IMR-90 (cell line): Measurements from ENCODE around the gene KXD1. TPM values are rescaled to one million over a fixed set of nuclear protein-coding genes. Genes with fewer than 3 reads are reported as not detected.

ENCODE experiments used
- ATAC-seq: fragments of 200-7000 bp; cut with Tn5 transposase; 2 replicates; pipeline ENCODE4 v1.9.1; 2020; ENCODE audit warnings: low read depth, mild to moderate bottlenecking, moderate library complexity
- BruUV-seq: library from RNA; stranded (reverse); fragments of 400-500 nt; replicated peaks from 2 replicates; lab custom pipeline; 2021; lab: Mats Ljungman, UMichigan
- CTCF ChIA-PET: fragments of 300-600 bp; formaldehyde crosslinking; extraction: SDS; loops from one replicate; lab custom pipeline; 2021; ENCODE audit warnings: antibody characterized with exemption; lab: Yijun Ruan, JAX
- POLR2A ChIA-PET: fragments of 300-600 bp; sonication (Branson Sonifier 250); formaldehyde crosslinking; loops from one replicate; lab custom pipeline; 2022; ENCODE audit warnings: antibody characterized with exemption; ENCODE audit not compliant: unreplicated experiment; lab: Charles Lee
- DNase-seq: peaks from one replicate; pipeline ENCODE4 v3.0.0; 2013
- H2AFZ ChIP-seq: replicated peaks from 2 replicates; pipeline ENCODE3; 2013; ENCODE audit warnings: low read length, mild to moderate bottlenecking; ENCODE audit not compliant: poor library complexity
- H2AK5ac ChIP-seq: 2 replicates; pipeline ENCODE4 v1.6.1; 2013; ENCODE audit warnings: low read depth, low read length, inconsistent platforms
- H2AK9ac ChIP-seq: replicated peaks from 2 replicates; pipeline ENCODE3; 2013; ENCODE audit warnings: mild to moderate bottlenecking, low read depth, low read length, moderate library complexity; ENCODE audit not compliant: poor library complexity
- H2BK120ac ChIP-seq: 2 replicates; pipeline ENCODE4 v1.6.1; 2013; ENCODE audit warnings: low read depth, low read length, inconsistent platforms
- H2BK15ac ChIP-seq: 3 replicates; pipeline ENCODE4 v1.6.1; 2013; ENCODE audit warnings: low read depth, low read length, inconsistent platforms
- H2BK20ac ChIP-seq: 2 replicates; pipeline ENCODE4 v1.6.1; 2013; ENCODE audit warnings: low read depth, mild to moderate bottlenecking, inconsistent platforms, low read length, moderate library complexity
- H2BK5ac ChIP-seq: 2 replicates; pipeline ENCODE4 v1.6.1; 2013; ENCODE audit warnings: mild to moderate bottlenecking, low read depth, low read length, inconsistent platforms; ENCODE audit not compliant: poor library complexity, severe bottlenecking
- H3K14ac ChIP-seq: replicated peaks from 2 replicates; pipeline ENCODE4 v1.6.1; 2013; ENCODE audit warnings: low read depth, low read length, inconsistent platforms
- H3K18ac ChIP-seq: 2 replicates; pipeline ENCODE4 v1.6.1; 2013; ENCODE audit warnings: low read depth, low read length, control low read depth
- H3K23ac ChIP-seq: 2 replicates; pipeline ENCODE4 v1.6.1; 2013; ENCODE audit warnings: low read depth, low read length, inconsistent platforms
- H3K27ac ChIP-seq: 2 replicates; pipeline ENCODE4 v1.5.1; 2013; ENCODE audit warnings: mild to moderate bottlenecking, control low read depth, low read length; ENCODE audit not compliant: insufficient read depth
- H3K27me3 ChIP-seq: 2 replicates; pipeline ENCODE4 v1.6.1; 2013; ENCODE audit warnings: low read length; ENCODE audit not compliant: control insufficient read depth, insufficient read depth
- H3K36me3 ChIP-seq: 2 replicates; pipeline ENCODE4 v1.6.1; 2013; ENCODE audit warnings: low read length, mixed read lengths; ENCODE audit not compliant: control insufficient read depth, insufficient read depth
- H3K4ac ChIP-seq: 2 replicates; pipeline ENCODE4 v1.6.1; 2013; ENCODE audit warnings: low read depth, low read length, inconsistent platforms
- H3K4me1 ChIP-seq: 2 replicates; pipeline ENCODE4 v1.6.1; 2013; ENCODE audit warnings: low read length, mixed read lengths; ENCODE audit not compliant: control insufficient read depth, insufficient read depth
- H3K4me2 ChIP-seq: 2 replicates; pipeline ENCODE4 v1.6.1; 2013; ENCODE audit warnings: low read depth, mild to moderate bottlenecking, control low read depth, low read length, moderate library complexity
- H3K4me3 ChIP-seq: 2 replicates; pipeline ENCODE4 v1.5.1; 2013; ENCODE audit warnings: low read depth, mild to moderate bottlenecking, control low read depth, low read length, moderate library complexity; ENCODE audit not compliant: insufficient read depth
- H3K56ac ChIP-seq: 2 replicates; pipeline ENCODE4 v1.6.1; 2013; ENCODE audit warnings: low read length, inconsistent platforms; ENCODE audit not compliant: insufficient read depth; ENCODE audit errors: extremely low read depth
- H3K79me1 ChIP-seq, 2 experiments: 2 replicates each; pipeline ENCODE4 v1.6.1; 2013; ENCODE audit warnings: low read length in 2 of 2, inconsistent platforms in 1 of 2, low read depth in 1 of 2
- H3K9ac ChIP-seq: 2 replicates; pipeline ENCODE4 v1.6.1; 2013; ENCODE audit warnings: low read depth, low read length, control low read depth
- H3K9me1 ChIP-seq: 2 replicates; pipeline ENCODE4 v1.6.1; 2013; ENCODE audit warnings: low read length, inconsistent platforms; ENCODE audit not compliant: insufficient read depth
- H3K9me3 ChIP-seq: 2 replicates; pipeline ENCODE4 v1.6.1; 2013; ENCODE audit warnings: low read length; ENCODE audit not compliant: control insufficient read depth, insufficient read depth
- H4K20me1 ChIP-seq: 2 replicates; pipeline ENCODE4 v1.6.1; 2013; ENCODE audit warnings: low read length, inconsistent platforms; ENCODE audit not compliant: insufficient read depth
- H4K5ac ChIP-seq: 2 replicates; pipeline ENCODE4 v1.6.1; 2013; ENCODE audit warnings: mild to moderate bottlenecking, low read depth, low read length, control low read depth
- H4K8ac ChIP-seq, 2 experiments: 2 replicates each; pipeline ENCODE4 v1.6.1; 2013; ENCODE audit warnings: low read depth in 2 of 2, low read length in 2 of 2, control low read depth in 1 of 2, inconsistent platforms in 1 of 2
- H4K91ac ChIP-seq: 2 replicates; pipeline ENCODE4 v1.6.1; 2013; ENCODE audit warnings: low read depth, low read length, inconsistent platforms; ENCODE audit not compliant: insufficient read depth
- BHLHE40 ChIP-seq: fragments of 150-350 bp; IDR thresholded peaks from 2 replicates; pipeline ENCODE4 v1.6.1; 2016; ENCODE audit warnings: mild to moderate bottlenecking, low read depth, low read length
- CEBPB ChIP-seq: IDR thresholded peaks from 2 replicates; pipeline ENCODE4 v1.6.1; 2012; ENCODE audit warnings: low read depth, low read length, improper control_type of control experiment
- CHD1 ChIP-seq: IDR thresholded peaks from 2 replicates; pipeline ENCODE4 v1.6.1; 2012; ENCODE audit warnings: low read depth, low read length, improper control_type of control experiment
- CTCF ChIP-seq: conservative IDR thresholded peaks from 2 replicates; pipeline ENCODE4 v1.5.1; 2012; ENCODE audit warnings: mild to moderate bottlenecking, low read depth, low read length, improper control_type of control experiment
- ELK1 ChIP-seq: fragments of 150-350 bp; IDR thresholded peaks from 2 replicates; pipeline ENCODE4 v1.6.1; 2016; ENCODE audit warnings: low read depth, mild to moderate bottlenecking, low read length, moderate library complexity, borderline replicate concordance
- FOS ChIP-seq: fragments of 150-350 bp; IDR thresholded peaks from 2 replicates; pipeline ENCODE4 v1.6.1; 2016; ENCODE audit warnings: low read depth, low read length
- MAFK ChIP-seq: IDR thresholded peaks from 2 replicates; pipeline ENCODE4 v1.6.1; 2012; ENCODE audit warnings: low read depth, low read length, improper control_type of control experiment
- MAZ ChIP-seq: IDR thresholded peaks from 2 replicates; pipeline ENCODE4 v1.6.1; 2012; ENCODE audit warnings: low read depth, mild to moderate bottlenecking, low read length, improper control_type of control experiment, moderate library complexity, borderline replicate concordance
- MXI1 ChIP-seq: IDR thresholded peaks from 2 replicates; pipeline ENCODE4 v1.6.1; 2012; ENCODE audit warnings: low read depth, mild to moderate bottlenecking, low read length, moderate library complexity, borderline replicate concordance
- NFE2L2 ChIP-seq: fragments of 150-350 bp; IDR thresholded peaks from 2 replicates; pipeline ENCODE4 v1.6.1; 2016; ENCODE audit warnings: low read depth, mild to moderate bottlenecking, low read length
- POLR2A ChIP-seq: IDR thresholded peaks from 2 replicates; pipeline ENCODE4 v1.6.1; 2012; ENCODE audit warnings: mild to moderate bottlenecking, low read depth, low read length
- RAD21 ChIP-seq: IDR thresholded peaks from 2 replicates; pipeline ENCODE4 v1.6.1; 2012; ENCODE audit warnings: low read length, improper control_type of control experiment
- RCOR1 ChIP-seq: IDR thresholded peaks from 2 replicates; pipeline ENCODE4 v1.6.1; 2012; ENCODE audit warnings: mild to moderate bottlenecking, low read length, improper control_type of control experiment; ENCODE audit not compliant: insufficient replicate concordance
- RFX5 ChIP-seq: IDR thresholded peaks from 2 replicates; pipeline ENCODE4 v1.8.0; 2012; ENCODE audit warnings: low read depth, mild to moderate bottlenecking, low read length, moderate library complexity
- SMC3 ChIP-seq: fragments of 150-350 bp; IDR thresholded peaks from 2 replicates; pipeline ENCODE4 v1.6.1; 2016; ENCODE audit warnings: low read depth, mild to moderate bottlenecking, antibody characterized with exemption, low read length, moderate library complexity
- USF2 ChIP-seq: fragments of 150-350 bp; IDR thresholded peaks from 2 replicates; pipeline ENCODE4 v1.6.1; 2017; ENCODE audit warnings: mild to moderate bottlenecking, antibody characterized with exemption, low read length, low read depth
- WGBS, 2 experiments: methylation state at CpG; one replicate each; pipeline versions ENCODE4 v1.1.5 to v1.1.7; 2013; ENCODE audit warnings: missing lambda C conversion rate in 2 of 2; ENCODE audit not compliant: insufficient read length in 1 of 2; ENCODE audit errors: extremely low coverage in 2 of 2; 5-methylcytosine and 5-hydroxymethylcytosine counted together
- dilution Hi-C: fragments of 300-500 bp; cut with HindIII; formaldehyde crosslinking; loops from one replicate; pipeline ENCODE4 v1.14.3; 2018; ENCODE audit warnings: low sequenced_read_pairs; ENCODE audit not compliant: unreplicated experiment
- in situ Hi-C: fragments of 300-500 bp; cut with MboI; formaldehyde crosslinking; loops from 3 replicates; pipeline ENCODE4 v1.14.3; 2019; ENCODE audit warnings: low sequenced_read_pairs, inconsistent platforms, mixed read lengths
- intact Hi-C: fragments of 100-400 bp; cut with micrococcal nuclease; formaldehyde crosslinking; loops from 2 replicates; pipeline ENCODE4 v1.10.0; 2022
- polyA plus RNA-seq, 3 experiments: library from polyadenylated mRNA; depleted of rRNA; stranded (reverse); fragments of >200 nt; gene quantifications; 2 replicates each; pipeline ENCODE4 v1.2.3, GENCODE V29; 2012; ENCODE audit warnings: low replicate concordance in 1 of 3
- total RNA-seq: library from RNA; depleted of rRNA; stranded (reverse); fragments of >200 nt; gene quantifications from 2 replicates; pipeline ENCODE4 v1.2.3, GENCODE V29; 2012

The KXD1 gene
- total and polyA plus RNA-seq, 2 of the 4 experiments (the other 2 are of a cell fraction): 66.7 to 196 TPM

- Histone ChIP-seq H2BK15ac (no peak overlapping the region), H2AK5ac (no peak overlapping the region), H2AFZ (no peak overlapping the region), H3K4me3 (no peak overlapping the region), H2BK120ac (no peak overlapping the region), H3K9ac (no peak overlapping the region), H3K9me1 (0 out of 2 replicates have a peak, but pooled peaks cover 2% of the 10 kb centered on the region), H4K20me1 (no peaks in the 10 kb centered on the region), H4K91ac (no peak overlapping the region), H2BK20ac (no peak overlapping the region), H3K14ac (no peak overlapping the region), H3K36me3 (peaks cover 37% of the 10 kb centered on the region), H3K79me1 (peaks cover 24 to 47% of the 10 kb centered on the region in 2 experiments), H4K8ac (no peak overlapping the region), H2BK5ac (no peak overlapping the region), H3K56ac (no peak overlapping the region), H3K27ac (no peak overlapping the region), H2AK9ac (no peak overlapping the region), H4K5ac (no peak overlapping the region), H3K18ac (no peak overlapping the region), H3K27me3 (no peaks in the 10 kb centered on the region), H3K23ac (no peak overlapping the region), H3K4me2 (no peak overlapping the region), H3K9me3 (no peaks in the 10 kb centered on the region), H3K4ac (no peak overlapping the region), H3K4me1 (0 out of 2 replicates have a peak, but pooled peaks cover 2% of the 10 kb centered on the region)
- TF ChIP-seq MAFK (no peak), MXI1 (no peak), CTCF (no peak), NFE2L2 (no peak), USF2 (no peak), RCOR1 (no peak), BHLHE40 (no peak), RAD21 (no peak), MAZ (no peak), ELK1 (no peak), POLR2A (no peak), FOS (no peak), CHD1 (no peak), SMC3 (no peak), RFX5 (no peak), CEBPB (no peak)
- WGBS, 2 experiments: 88% methylated on average over 3 of the region's 14 CpGs; no CpG with 5 or more reads in 1 of the 2 experiments
- DNase-seq: no peak
- in situ Hi-C loops: no loop called here
- ChIA-PET CTCF (no interaction called here), POLR2A (interaction anchor here (0.8 kb wide), 1 partner anchor 9 kb away, joined by 3 read pairs; the partner anchor contains the start of gene UBA52)
- no peak for ATAC-seq
- intact Hi-C loops: no loop called here
- dilution Hi-C loops: no loop called here
- BruUV-seq: no TSS peak
Measured at GRCh38 chr19:18562086-18562485, 4.4 kb downstream of the KXD1 start.
